HCT116 (cell line): ENCODE results near the gene PINK1. TPM values are rescaled to one million over a fixed set of nuclear protein-coding genes. Genes with fewer than 3 reads are reported as not detected.

ENCODE experiments used
- ATAC-seq: fragments of 200-7000 bp; cut with Tn5 transposase; 2 replicates; pipeline ENCODE4 v1.9.1; 2020; ENCODE audit warnings: mild to moderate bottlenecking, moderate library complexity
- BruUV-seq: library from RNA; stranded (reverse); fragments of 400-500 nt; replicated peaks from 2 replicates; lab custom pipeline; 2021; lab: Mats Ljungman, UMichigan
- CTCF ChIA-PET: fragments of 300-600 bp; sonication (Branson Sonifier 250); formaldehyde crosslinking; loops from one replicate; lab custom pipeline; 2021; ENCODE audit warnings: antibody characterized with exemption; lab: Charles Lee
- POLR2A ChIA-PET: fragments of 300-600, 350-600 bp; sonication (Branson Sonifier 250); formaldehyde crosslinking; loops from one replicate; lab custom pipeline; 2021; ENCODE audit warnings: antibody characterized with exemption; lab: Charles Lee
- RAD21 ChIA-PET, 2 experiments: fragments of 300-600 bp; sonication (Branson Sonifier 250); formaldehyde crosslinking; loops; one replicate each; lab custom pipeline; 2023; ENCODE audit warnings: low total read pairs in 2 of 2; ENCODE audit not compliant: uncharacterized antibody in 2 of 2, unreplicated experiment in 2 of 2, low non-redundant PET in 1 of 2; lab: Charles Lee
- DNase-seq: peaks from one replicate; pipeline ENCODE4 v3.0.0-alpha.2; 2010; ENCODE audit warnings: low read depth, low spot score
- H2AFZ ChIP-seq: fragments of 200-600 bp; shearing (Covaris generic), sonication (generic); 2 replicates; pipeline ENCODE4 v1.6.1; 2017; ENCODE audit warnings: low read depth, mixed run types, mixed read lengths, antibody characterized with exemption, low read length; ENCODE audit not compliant: poor library complexity, severe bottlenecking
- H3K27ac ChIP-seq: 2 replicates; pipeline ENCODE4 v1.5.1; 2012; ENCODE audit warnings: low read depth, low read length
- H3K27me3 ChIP-seq: fragments of 200-600 bp; sonication (generic); 2 replicates; pipeline ENCODE4 v1.6.1; 2016; ENCODE audit warnings: mixed run types, low read length, mixed read lengths; ENCODE audit not compliant: insufficient read depth
- H3K36me3 ChIP-seq, 2 experiments: fragments of 200-500 bp in 1 of 2; fragments of 200-600 bp in 1 of 2; sonication (Bioruptor generic) in 1 of 2; sonication (generic) in 1 of 2; 2 replicates each; pipeline versions ENCODE4 v1.5.1 to v1.6.1; 2014 to 2016; ENCODE audit warnings: low read length in 2 of 2, inconsistent platforms in 1 of 2, mixed read lengths in 1 of 2, mixed run types in 1 of 2; ENCODE audit not compliant: insufficient read depth in 2 of 2, control insufficient read depth in 1 of 2
- H3K4me1 ChIP-seq, 2 experiments: fragments of 200-600 bp in 1 of 2; sonication (generic) in 1 of 2; 2 replicates each; pipeline versions ENCODE4 v1.5.1 to v1.6.1; 2012 to 2017; ENCODE audit warnings: low read length in 2 of 2, inconsistent platforms in 1 of 2, mild to moderate bottlenecking in 1 of 2, mixed read lengths in 1 of 2, mixed run types in 1 of 2, moderate library complexity in 1 of 2; ENCODE audit not compliant: insufficient read depth in 2 of 2, control insufficient read depth in 1 of 2
- H3K4me2 ChIP-seq: fragments of 200-600 bp; sonication (generic); 2 replicates; pipeline ENCODE4 v1.6.1; 2017; ENCODE audit warnings: mixed run types, low read length, mixed read lengths
- H3K4me3 ChIP-seq, 2 experiments: fragments of 200-600 bp in 1 of 2; sonication (generic) in 1 of 2; replicated peaks in 1 of 2; 2 replicates each; pipeline ENCODE4 v1.5.1; 2011 to 2016; ENCODE audit warnings: low read length in 2 of 2, control low read depth in 1 of 2, low read depth in 1 of 2, mild to moderate bottlenecking in 1 of 2, mixed read lengths in 1 of 2, mixed run types in 1 of 2
- H3K79me2 ChIP-seq: fragments of 200-600 bp; sonication (generic); 2 replicates; pipeline ENCODE4 v1.6.1; 2017; ENCODE audit warnings: mild to moderate bottlenecking, mixed run types, low read length, moderate library complexity, mixed read lengths; ENCODE audit not compliant: insufficient read depth
- H3K9ac ChIP-seq: fragments of 200-600 bp; sonication (generic); 2 replicates; pipeline ENCODE4 v1.6.1; 2016; ENCODE audit warnings: low read length, mixed read lengths
- H3K9me2 ChIP-seq: fragments of 200-600 bp; sonication (generic), shearing (Covaris generic); 2 replicates; pipeline ENCODE4 v1.6.1; 2017; ENCODE audit warnings: mixed run types, mild to moderate bottlenecking, moderate library complexity; ENCODE audit not compliant: insufficient read depth
- H3K9me3 ChIP-seq, 2 experiments: fragments of 200-500 bp in 1 of 2; fragments of 200-600 bp in 1 of 2; sonication (Bioruptor generic) in 1 of 2; sonication (generic) in 1 of 2; 2 replicates each; pipeline ENCODE4 v1.6.1; 2014 to 2017; ENCODE audit warnings: low read length in 2 of 2, mixed read lengths in 2 of 2, inconsistent platforms in 1 of 2, low read depth in 1 of 2, mild to moderate bottlenecking in 1 of 2, mixed run types in 1 of 2, moderate library complexity in 1 of 2; ENCODE audit not compliant: control insufficient read depth in 1 of 2, insufficient read depth in 1 of 2
- H4K20me1 ChIP-seq: fragments of 200-600 bp; sonication (generic), shearing (Covaris generic); 2 replicates; pipeline ENCODE4 v1.6.1; 2017; ENCODE audit warnings: mixed run types, mild to moderate bottlenecking, moderate library complexity; ENCODE audit not compliant: insufficient read depth
- CBX3 ChIP-seq: IDR thresholded peaks from 2 replicates; pipeline ENCODE4 v1.6.1; 2012; ENCODE audit warnings: low read depth
- CEBPB ChIP-seq: IDR thresholded peaks from 2 replicates; pipeline ENCODE4 v1.6.1; 2012; ENCODE audit warnings: low read depth
- EGR1 ChIP-seq: IDR thresholded peaks from 2 replicates; pipeline ENCODE4 v1.6.1; 2012; ENCODE audit warnings: low read depth
- ELF1 ChIP-seq: IDR thresholded peaks from 2 replicates; pipeline ENCODE4 v1.6.1; 2012; ENCODE audit warnings: low read depth, borderline replicate concordance
- EZH2 ChIP-seq: fragments of 200-600 bp; sonication (generic); IDR thresholded peaks from 2 replicates; pipeline ENCODE4 v1.6.1; 2017; ENCODE audit warnings: antibody characterized with exemption, mixed run types
- POLR2A ChIP-seq: IDR thresholded peaks from 2 replicates; pipeline ENCODE4 v1.7.0; 2011; ENCODE audit warnings: borderline replicate concordance; ENCODE audit not compliant: insufficient read depth, insufficient read length; ENCODE audit errors: extremely low read depth
- POLR2AphosphoS5 ChIP-seq: IDR thresholded peaks from 2 replicates; pipeline ENCODE4 v1.6.1; 2011; ENCODE audit warnings: mild to moderate bottlenecking, low read depth, low read length, moderate library complexity
- RAD21 ChIP-seq: IDR thresholded peaks from 2 replicates; pipeline ENCODE4 v1.6.1; 2012; ENCODE audit warnings: low read depth, mild to moderate bottlenecking
- SIN3A ChIP-seq: IDR thresholded peaks from 2 replicates; pipeline ENCODE4 v1.6.1; 2012; ENCODE audit warnings: low read depth
- SP1 ChIP-seq: IDR thresholded peaks from 2 replicates; pipeline ENCODE4 v1.6.1; 2012; ENCODE audit warnings: low read depth
- SRF ChIP-seq: IDR thresholded peaks from 2 replicates; pipeline ENCODE4 v1.6.1; 2012; ENCODE audit warnings: low read depth
- TCF7L2 ChIP-seq: IDR thresholded peaks from 2 replicates; pipeline ENCODE4 v1.7.0; 2011; ENCODE audit warnings: borderline replicate concordance, inconsistent platforms; ENCODE audit not compliant: insufficient read depth, insufficient read length; ENCODE audit errors: extremely low read depth
- YY1 ChIP-seq: IDR thresholded peaks from 2 replicates; pipeline ENCODE4 v1.6.1; 2011; ENCODE audit warnings: low read length, low read depth, moderate library complexity, mild to moderate bottlenecking; ENCODE audit not compliant: insufficient replicate concordance; ENCODE audit errors: extremely low read depth
- ZNF274 ChIP-seq: fragments of 200-500 bp; sonication (Bioruptor generic); IDR thresholded peaks from 2 replicates; pipeline ENCODE4 v1.6.1; 2014; ENCODE audit warnings: mild to moderate bottlenecking, low read depth, low read length, inconsistent platforms
- intact Hi-C: fragments of 100-400 bp; cut with micrococcal nuclease; formaldehyde crosslinking; loops from 2 replicates; pipeline ENCODE4 v1.10.0; 2022
- total RNA-seq: library from RNA; stranded (reverse); gene quantifications from one replicate; pipeline ENCODE4 v1.2.1, GENCODE V29; 2021; ENCODE audit not compliant: unreplicated experiment
- TF ChIP-seq, protein P1 (sequence below), 3 experiments: fragments of 200-600 bp in 1 of 3; sonication (generic) in 1 of 3; IDR thresholded peaks in 2 of 3; conservative IDR thresholded peaks in 1 of 3; 2 replicates each; pipeline ENCODE4 v1.5.1; 2012 to 2017; ENCODE audit warnings: low read depth in 2 of 3, low read length in 2 of 3, antibody characterized with exemption in 1 of 3, borderline replicate concordance in 1 of 3, control low read depth in 1 of 3, mild to moderate bottlenecking in 1 of 3, mixed read lengths in 1 of 3, mixed run types in 1 of 3, moderate library complexity in 1 of 3; ENCODE audit not compliant: insufficient read depth in 1 of 3
- TF ChIP-seq, protein P2 (sequence below): IDR thresholded peaks from 2 replicates; pipeline ENCODE4 v1.6.1; 2012
- TF ChIP-seq, protein P3 (sequence below): IDR thresholded peaks from 2 replicates; pipeline ENCODE4 v1.6.1; 2012

Gene PINK1
- total RNA-seq, 1 experiment from 2014 or later: 29.4 TPM

DNA sequence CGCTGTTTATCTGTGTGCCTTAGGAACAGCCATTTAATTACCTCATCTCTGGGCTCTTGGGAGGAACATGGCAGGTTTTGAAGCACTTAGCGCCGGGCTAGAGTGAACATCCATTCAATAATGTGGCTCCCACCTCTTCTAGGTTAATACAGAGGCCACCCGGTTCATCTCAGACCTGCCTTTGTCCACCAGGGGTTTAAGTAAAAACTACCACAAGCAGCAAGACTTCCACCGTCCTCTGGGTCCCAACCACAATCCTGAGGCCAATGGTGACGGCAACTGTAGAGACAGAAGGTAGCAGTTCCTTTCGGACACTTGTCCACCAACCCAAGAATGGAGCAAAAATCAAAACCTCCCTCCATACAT lies 28.8 kb downstream of the PINK1 start:
- peak overlapping the region; percentile 82 for H3K4me2 ChIP-seq
- DNase-seq (no peak), ATAC-seq (no peak)
- ChIA-PET RAD21 (interaction anchor here in 1 of 2 experiments (2.1 kb wide), 1 partner anchor 87 kb away, joined by 5 read pairs; no protein-coding TSS in a partner anchor), CTCF (interaction anchor here (0.6 to 2.7 kb wide), 5 partner anchors 16 to 89 kb away, joined by 3 to 16 read pairs (median 4); partner anchors contain the start of gene PINK1), POLR2A (interaction anchor here (1.0 kb wide), 2 partner anchors 139 to 167 kb away, joined by 3 to 4 read pairs; no protein-coding TSS in a partner anchor)
- H3K9me2 ChIP-seq: no peaks in the 10 kb centered on the region
- intact Hi-C loops: no loop called here
- peaks cover 42% of the 10 kb centered on the region for H3K79me2 ChIP-seq
- peak overlapping the region; percentile 90 to 100 for H3K4me3 ChIP-seq
- no peaks in the 10 kb centered on the region for H4K20me1 ChIP-seq
- H3K9ac ChIP-seq: peak overlapping the region; percentile 81
- peaks cover 17% of the 10 kb centered on the region in 2 experiments for H3K36me3 ChIP-seq
- TF ChIP-seq, protein P1, sequence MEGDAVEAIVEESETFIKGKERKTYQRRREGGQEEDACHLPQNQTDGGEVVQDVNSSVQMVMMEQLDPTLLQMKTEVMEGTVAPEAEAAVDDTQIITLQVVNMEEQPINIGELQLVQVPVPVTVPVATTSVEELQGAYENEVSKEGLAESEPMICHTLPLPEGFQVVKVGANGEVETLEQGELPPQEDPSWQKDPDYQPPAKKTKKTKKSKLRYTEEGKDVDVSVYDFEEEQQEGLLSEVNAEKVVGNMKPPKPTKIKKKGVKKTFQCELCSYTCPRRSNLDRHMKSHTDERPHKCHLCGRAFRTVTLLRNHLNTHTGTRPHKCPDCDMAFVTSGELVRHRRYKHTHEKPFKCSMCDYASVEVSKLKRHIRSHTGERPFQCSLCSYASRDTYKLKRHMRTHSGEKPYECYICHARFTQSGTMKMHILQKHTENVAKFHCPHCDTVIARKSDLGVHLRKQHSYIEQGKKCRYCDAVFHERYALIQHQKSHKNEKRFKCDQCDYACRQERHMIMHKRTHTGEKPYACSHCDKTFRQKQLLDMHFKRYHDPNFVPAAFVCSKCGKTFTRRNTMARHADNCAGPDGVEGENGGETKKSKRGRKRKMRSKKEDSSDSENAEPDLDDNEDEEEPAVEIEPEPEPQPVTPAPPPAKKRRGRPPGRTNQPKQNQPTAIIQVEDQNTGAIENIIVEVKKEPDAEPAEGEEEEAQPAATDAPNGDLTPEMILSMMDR (IDR thresholded peaks at IDR 0.05 in 2 of 3, conservative IDR thresholded peaks at IDR 0.05 in 1 of 3; ENCODE audit: borderline replicate concordance in 1 of 3, insufficient read depth in 1 of 3, low read depth in 2 of 3, low read length in 2 of 3): no peak
- TF ChIP-seq, protein P2, sequence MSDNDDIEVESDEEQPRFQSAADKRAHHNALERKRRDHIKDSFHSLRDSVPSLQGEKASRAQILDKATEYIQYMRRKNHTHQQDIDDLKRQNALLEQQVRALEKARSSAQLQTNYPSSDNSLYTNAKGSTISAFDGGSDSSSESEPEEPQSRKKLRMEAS: no peak
- TF ChIP-seq EGR1 (no peak), ZNF274 (no peak), EZH2 (no peak), CEBPB (no peak), SP1 (no peak), POLR2AphosphoS5 (no peak), TCF7L2 (no peak), YY1 (no peak), SIN3A (no peak), POLR2A (no peak), RAD21 (no peak), CBX3 (no peak), ELF1 (no peak), SRF (no peak)
- TF ChIP-seq, protein P3, sequence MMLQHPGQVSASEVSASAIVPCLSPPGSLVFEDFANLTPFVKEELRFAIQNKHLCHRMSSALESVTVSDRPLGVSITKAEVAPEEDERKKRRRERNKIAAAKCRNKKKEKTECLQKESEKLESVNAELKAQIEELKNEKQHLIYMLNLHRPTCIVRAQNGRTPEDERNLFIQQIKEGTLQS: no peak
- no peaks in the 10 kb centered on the region for H3K9me3 ChIP-seq
- H2AFZ ChIP-seq: no peak overlapping the region
- H3K27me3 ChIP-seq: no peaks in the 10 kb centered on the region
- peak overlapping the region; percentile 52 for H3K27ac ChIP-seq
- H3K4me1 ChIP-seq: peaks cover 12 to 21% of the 10 kb centered on the region in 2 experiments
- no TSS peak for BruUV-seq
